Adipose tissue (tissue), 3 donors: ENCODE results near the gene DDC. TPM values are rescaled to one million over a fixed set of nuclear protein-coding genes. Genes with fewer than 3 reads are reported as not detected.

Source experiments
- H3K27ac ChIP-seq: one replicate; pipeline ENCODE4 v1.5.1; 2013; ENCODE audit warnings: low read depth, low read length
- WGBS, 3 donors: extraction: QIAGEN DNeasy Blood & Tissue Kit; methylation state at CpG; one replicate each; pipeline ENCODE4 v1.1.7; 2013; 5-methylcytosine and 5-hydroxymethylcytosine counted together
- polyA plus RNA-seq, 3 donors: library from polyadenylated mRNA; stranded (reverse); fragments of 200-250 nt; gene quantifications; one replicate each; pipeline ENCODE4 v1.2.3, GENCODE V29; 2013
- donor health status: healthy with polysubstance abuse.
- donor health status: Bipolar disorder and iron deficiency.
- donor health status: healthy.

Gene DDC
- polyA plus RNA-seq, 3 donors, result 0.13 to 3.4 (median 1.3) TPM

DNA sequence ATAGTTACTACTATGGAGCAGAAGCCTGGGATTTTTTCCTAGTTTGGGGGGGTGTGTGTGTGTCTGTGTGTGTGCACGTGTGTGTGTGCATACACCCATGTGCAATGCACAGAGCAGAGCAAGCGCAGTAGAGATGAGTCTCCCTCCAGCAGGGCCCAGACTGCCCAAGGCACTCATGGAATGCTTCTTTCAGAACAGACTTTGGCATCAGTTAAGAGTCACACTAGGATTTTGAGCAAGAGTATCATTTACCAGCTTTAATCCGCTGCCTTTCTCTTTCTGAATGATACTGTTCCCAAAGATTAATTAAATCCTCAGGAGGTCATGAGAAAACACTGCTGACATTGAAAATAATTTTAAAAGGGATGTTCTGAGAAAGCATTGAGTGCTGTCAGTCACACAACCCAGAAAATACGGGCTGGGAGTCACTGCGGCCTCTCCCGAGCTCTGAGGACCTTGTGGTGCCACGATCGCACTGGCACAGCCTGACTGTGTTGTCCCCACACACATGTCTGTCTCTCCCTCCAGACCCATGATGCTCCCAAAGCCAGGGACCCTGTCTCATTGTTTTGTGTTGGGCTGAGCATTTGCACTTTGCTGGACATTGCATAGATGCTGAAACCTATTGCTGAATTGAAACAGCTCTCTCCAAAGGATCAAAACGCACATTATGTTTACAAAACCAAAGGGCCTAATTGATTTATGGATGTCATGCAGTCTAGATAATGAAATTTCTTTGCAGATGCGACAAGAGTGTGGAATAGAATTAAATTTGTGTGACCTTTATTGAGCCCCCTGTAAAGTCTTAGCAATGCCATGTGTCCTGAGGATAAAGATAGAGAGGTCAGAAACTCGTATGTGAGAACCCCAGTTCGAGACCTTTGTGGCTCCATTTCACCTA lies 60.3 kb downstream of the DDC start:
- no peak overlapping the region for H3K27ac ChIP-seq
- 88 to 90% (median 88%) methylated on average over 12 of the region's 12 CpGs for WGBS, 3 donors

DNA sequence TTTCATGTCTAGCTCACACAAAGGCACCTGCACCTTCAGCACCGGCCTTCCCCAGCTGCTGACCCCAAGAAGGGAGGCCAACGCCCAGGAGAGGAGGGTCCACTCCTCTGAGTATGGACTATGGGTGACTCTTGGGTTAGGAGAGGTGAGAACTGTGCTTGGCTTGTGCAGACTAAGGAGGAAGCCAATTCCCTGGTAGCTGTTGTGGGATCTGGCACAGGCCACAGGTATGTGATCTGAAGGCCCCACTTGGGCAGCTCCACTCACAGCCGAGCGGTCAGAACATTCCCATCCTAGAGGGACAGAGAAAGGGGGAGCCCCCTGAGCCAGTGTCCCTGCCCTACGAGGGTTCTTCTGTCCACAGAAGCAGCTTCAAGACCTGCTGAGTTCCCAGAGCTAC lies 62.3 kb downstream of the DDC start:
- 79 to 92% (median 85%) methylated on average over 5 of the region's 5 CpGs for WGBS, 3 donors
- no peak overlapping the region for H3K27ac ChIP-seq

DNA sequence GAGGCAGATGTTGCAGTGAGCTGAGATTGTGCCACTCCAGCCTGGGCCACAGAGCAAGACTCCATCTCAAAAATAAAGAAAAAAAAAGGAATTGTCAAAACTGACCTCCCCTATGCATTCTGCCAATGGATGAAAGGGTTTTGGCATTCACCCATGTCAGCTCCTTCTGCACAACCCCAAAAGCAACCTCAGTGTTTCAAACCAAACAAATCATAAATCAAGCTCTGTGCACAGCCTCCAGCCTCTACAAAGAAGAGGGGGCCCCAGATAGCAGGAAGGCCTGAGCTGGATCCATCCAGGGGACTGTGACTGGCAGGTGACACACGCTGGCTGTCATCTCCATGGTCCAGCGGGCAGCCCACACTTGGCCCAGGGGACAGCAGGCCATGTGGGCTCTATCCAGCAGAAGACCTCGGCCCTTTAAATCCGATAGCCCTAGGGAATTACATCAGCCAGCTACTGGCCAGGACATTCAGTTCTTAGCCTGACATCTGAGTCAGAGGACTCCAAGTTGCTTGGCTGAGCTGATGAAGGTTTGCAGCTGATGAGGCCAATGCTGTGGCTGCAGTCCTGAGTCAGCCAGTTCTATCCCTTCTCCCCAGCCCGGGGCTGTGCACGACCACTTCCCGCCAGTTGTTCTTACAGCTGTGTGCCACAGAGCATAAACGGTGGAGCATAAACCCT lies 63.1 kb downstream of the DDC start:
- no peak overlapping the region for H3K27ac ChIP-seq
- 46 to 68% (median 49%) methylated on average over 8 of the region's 8 CpGs for WGBS, 3 donors

DNA sequence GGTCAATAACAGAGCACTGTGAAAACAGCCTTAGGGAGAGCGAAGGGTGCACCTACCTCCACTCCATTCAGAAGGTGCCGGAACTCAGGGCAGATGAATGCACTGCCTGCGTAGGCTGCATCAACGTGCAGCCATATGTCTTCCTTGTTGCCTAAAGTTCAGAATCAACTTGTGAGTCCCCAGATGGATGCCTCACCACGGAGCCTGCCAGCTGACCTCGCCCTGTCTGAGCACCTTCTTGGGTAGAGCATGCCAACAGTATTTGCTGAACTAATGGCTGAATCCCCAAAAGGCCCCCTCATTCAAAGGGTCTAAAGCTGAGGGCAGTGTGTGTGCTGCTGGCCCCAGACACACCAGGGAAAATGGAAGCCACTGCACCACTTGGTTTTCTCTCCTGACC lies 66.1 kb downstream of the DDC start:
- H3K27ac ChIP-seq, result no peak overlapping the region
- 94 to 98% (median 97%) methylated on average over 6 of the region's 6 CpGs for WGBS, 3 donors

DNA sequence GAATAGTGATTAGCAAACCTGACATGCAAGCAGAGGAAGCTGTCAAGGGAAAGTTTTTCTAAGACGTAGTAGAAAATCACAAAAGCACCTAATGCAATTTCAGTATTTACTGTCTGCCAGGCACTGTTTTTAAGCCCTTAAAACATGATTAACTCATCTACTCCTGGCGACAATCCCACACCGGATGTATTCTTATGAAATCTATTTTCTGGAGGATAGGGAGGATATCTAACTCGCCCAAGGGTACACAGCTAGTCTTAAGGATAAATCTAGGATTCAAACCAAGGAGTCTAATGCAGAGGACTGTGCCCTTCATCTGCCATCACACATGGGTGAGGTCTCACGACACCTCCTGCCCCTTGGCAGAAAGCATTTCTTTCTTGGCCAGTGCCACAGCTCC lies 67.2 kb downstream of the DDC start:
- H3K27ac ChIP-seq, result no peak overlapping the region
- WGBS, 3 donors, result 43 to 69% (median 46%) methylated on average over 5 of the region's 5 CpGs

DNA sequence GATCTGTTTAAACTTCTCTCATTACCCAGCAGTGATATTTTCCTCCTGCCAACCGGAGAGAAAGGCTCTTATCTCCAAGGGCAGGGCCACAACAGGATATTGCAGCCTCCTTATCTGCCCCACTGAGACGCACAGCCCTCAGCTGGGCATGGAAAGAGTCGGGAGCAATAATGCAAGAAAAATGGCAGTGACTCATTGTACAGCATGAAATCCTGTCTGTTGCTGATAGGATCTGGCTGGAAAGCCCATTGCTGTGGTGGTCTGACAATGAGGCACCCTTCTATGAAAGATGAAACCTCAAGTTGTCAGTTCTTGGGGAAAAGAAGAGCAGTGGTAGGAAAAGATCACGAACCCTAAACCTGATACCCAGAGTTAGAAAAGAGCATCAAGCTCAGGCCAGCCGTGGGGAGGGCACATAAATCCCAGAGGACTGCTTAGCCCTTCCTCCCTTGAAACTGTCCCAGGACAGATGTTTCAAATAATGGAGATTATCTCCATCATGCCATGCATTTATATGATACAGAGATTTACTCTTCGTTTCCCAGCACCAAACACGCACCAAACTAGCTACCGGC lies 68.0 kb downstream of the DDC start:
- H3K27ac ChIP-seq, result no peak overlapping the region
- WGBS, 3 donors, result 43 to 56% (median 55%) methylated on average over 8 of the region's 8 CpGs

DNA sequence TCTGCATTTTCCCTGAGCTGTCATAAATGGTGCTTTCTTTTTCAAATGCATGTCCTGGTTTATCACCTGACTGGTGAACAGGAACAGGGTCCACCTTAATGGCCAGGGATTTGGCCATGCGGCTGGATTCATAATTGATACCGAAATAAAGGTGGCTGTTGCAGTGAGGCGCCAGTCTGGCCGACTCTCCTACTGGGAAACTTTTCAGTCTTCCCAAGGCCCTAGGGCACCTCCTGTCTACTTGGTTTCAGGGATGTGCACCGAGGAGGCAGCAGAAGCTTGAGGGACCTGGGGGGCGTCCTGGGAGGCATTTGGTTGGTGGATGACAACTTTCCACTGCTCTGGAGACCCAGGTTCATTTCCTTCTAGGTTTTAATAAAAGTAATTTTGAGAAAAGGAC lies 68.6 kb downstream of the DDC start:
- no peak overlapping the region for H3K27ac ChIP-seq
- 63 to 81% (median 66%) methylated on average over 6 of the region's 6 CpGs for WGBS, 3 donors

DNA sequence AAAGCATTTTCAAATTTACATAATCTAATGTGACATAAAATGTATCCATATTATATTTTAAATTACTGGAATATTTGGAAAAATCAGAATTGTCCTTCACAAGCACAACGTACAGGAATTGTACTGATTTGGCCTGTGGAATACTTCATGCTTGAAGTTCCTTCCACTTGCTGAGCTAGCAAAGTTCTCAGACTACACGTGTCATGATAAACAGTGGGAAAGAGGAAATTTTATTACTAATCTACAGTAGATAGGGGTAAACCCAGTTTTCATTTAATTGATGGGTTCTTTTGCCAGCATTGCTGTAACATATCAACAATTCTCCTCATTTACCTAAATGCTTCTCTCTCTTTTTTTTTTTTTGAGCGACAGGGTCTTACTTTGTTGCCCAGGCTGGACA lies 69.5 kb downstream of the DDC start:
- WGBS, 3 donors, result 66 to 82% (median 68%) methylated on average over 3 of the region's 3 CpGs
- no peak overlapping the region for H3K27ac ChIP-seq

DNA sequence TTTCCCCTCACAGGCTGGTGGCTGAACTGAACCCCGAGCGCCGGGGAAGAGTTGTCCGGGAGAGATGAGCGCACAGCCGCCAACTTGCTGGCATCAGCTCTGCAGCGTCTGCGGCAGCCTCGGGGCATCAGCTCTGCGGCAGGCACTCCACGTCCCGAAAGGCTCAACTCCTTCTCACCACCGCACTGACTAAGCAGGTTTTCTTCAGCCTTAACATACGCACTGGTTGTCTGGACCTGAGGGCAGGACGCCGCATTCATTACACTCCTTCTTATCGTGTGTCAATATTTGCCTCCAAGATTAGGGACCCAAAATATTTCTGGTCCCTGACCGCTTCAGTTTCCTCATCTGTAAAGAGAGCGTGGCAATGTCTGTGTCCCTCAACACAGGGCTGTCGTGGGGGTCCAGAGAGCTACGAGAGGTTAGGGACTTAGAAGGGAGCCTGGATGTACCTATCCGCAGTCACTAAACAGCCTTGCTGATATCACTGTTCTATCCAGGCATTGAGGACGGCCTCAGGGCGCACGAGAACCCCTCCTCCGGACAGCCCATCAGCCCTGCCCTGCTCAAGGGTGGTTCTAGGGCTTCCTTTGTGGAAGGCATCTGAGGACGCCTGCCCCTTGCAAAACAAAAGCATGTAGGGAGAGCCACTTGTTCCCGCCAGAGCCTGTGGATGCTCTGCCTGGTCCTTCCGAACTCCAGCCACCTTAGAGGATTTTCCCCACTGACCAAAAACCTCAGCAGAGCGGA lies 72.3 kb downstream of the DDC start:
- H3K27ac ChIP-seq, result no peak overlapping the region
- WGBS, 3 donors, result 89 to 95% (median 94%) methylated on average over 30 of the region's 30 CpGs

DNA sequence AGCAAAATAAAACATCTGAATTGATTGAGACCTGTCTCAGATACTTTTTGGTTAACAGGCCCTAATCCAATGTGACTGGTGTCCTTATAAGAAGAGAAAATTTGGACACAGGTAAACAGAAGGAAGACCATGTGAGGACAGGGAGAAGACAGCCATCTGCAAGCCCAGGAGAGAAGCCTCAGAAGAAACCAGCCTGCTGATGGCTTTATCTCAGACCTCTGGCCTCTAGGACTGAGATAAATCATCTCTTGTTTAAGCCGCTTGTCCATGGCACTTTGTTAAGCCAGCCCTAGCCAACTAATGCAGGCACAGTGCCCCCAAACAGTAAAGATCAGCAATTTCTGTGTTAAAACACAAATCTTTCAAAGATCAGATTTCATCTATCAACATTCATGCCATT lies 73.3 kb downstream of the DDC start:
- 88 to 100% (median 91%) methylated on average over 1 of the region's 1 CpG for WGBS, 3 donors
- no peak overlapping the region for H3K27ac ChIP-seq

DNA sequence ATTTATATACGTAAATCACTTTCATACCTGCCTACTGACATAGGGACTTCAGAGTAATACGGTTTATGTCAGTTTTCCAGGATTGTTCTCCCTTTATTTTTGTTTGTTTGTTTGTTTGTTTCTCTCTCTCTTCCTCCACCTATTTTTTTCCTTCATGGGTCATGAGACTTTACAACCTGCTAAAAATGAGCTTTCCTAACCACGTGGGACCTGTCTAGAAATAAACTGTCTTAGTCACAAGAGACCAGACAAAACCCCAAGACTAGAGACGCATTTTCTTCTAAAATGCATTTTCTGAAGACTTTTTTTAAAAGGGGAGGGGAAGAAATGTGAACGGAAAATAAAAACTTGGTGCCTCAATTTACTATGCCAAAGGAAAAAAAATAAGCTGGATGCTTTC lies 74.0 kb downstream of the DDC start:
- no peak overlapping the region for H3K27ac ChIP-seq
- WGBS, 3 donors, result 64 to 84% (median 67%) methylated on average over 5 of the region's 5 CpGs

DNA sequence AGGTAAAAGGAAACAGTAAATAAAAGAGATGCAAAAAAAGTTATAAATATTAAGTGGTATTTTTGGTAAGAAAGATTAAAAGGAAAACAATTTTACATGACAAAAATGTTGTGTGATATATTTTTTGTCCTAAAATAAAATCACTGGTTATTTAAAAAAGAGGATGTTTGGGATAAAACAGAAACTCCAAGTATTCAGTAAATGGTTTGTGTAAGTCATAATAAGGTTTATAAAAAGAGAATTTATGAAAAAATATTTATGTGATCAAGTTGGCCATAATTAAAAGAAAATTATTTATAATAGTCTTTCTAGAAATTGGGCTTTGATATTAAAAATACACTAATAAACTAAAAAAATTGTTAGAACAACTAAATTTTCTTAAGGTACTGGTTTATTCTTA lies 76.8 kb downstream of the DDC start:
- H3K27ac ChIP-seq, result no peak overlapping the region

DNA sequence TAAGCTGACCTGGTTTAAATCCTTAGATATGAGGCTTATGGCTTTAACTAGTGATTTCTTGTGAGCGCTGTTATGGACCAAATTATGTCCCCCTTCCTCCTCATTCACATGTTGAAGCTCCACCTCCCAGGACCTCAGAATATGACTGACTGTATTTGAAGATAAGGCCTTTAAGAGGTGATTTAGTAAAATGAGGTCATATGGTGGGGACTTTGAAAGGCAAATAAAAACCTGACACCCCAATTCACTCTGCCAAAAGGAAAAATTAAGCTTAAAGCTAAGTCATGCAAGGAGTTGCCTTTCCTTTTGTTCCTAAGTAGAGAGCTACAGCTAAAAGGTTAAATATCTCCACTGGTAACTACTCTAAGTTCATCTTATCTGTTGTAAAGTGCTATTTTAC lies 78.7 kb downstream of the DDC start:
- WGBS, 3 donors, result 96 to 100% (median 96%) methylated on average over 1 of the region's 1 CpG
- no peak overlapping the region for H3K27ac ChIP-seq

DNA sequence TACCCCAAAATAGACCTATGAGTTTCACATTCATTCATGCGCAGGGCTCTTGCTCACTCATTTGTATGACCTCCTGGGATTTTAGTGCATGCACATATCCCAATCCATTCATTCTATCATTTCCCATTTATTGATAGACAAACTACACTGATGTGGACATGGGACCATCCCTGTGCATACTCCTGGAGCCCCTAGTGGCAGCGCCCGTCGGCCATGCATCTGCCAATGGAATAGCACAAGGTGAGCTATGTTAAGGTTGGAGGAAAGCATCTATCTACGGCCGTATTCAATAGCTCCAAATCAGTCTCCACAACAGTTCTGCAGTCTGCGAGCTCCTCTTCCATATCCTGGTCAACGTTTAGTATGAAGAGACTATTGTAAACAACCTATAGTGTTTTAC lies 83.3 kb downstream of the DDC start:
- H3K27ac ChIP-seq, result no peak overlapping the region
- 87 to 90% (median 87%) methylated on average over 8 of the region's 8 CpGs for WGBS, 3 donors

DNA sequence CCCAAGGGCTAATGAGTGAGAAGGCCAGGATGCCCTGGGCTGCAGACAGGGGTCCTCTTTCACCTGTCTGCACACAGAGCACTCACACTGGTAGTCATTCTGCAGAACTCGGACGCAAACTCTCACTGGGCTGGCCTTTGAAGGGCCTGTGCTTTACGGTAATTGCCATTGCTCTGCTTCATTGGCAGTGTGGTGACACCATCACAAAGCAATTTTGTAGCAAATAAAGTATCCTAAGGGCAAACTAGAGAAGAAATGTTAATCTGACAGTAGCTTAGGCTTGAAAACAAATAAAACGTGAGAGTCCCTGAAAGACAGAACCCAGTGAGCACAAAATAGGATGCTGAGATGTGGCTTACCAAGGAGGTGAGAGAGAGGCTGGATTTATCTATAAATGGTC lies 84.4 kb downstream of the DDC start:
- no peak overlapping the region for H3K27ac ChIP-seq
- WGBS, 3 donors, result 46 to 77% (median 47%) methylated on average over 4 of the region's 4 CpGs

DNA sequence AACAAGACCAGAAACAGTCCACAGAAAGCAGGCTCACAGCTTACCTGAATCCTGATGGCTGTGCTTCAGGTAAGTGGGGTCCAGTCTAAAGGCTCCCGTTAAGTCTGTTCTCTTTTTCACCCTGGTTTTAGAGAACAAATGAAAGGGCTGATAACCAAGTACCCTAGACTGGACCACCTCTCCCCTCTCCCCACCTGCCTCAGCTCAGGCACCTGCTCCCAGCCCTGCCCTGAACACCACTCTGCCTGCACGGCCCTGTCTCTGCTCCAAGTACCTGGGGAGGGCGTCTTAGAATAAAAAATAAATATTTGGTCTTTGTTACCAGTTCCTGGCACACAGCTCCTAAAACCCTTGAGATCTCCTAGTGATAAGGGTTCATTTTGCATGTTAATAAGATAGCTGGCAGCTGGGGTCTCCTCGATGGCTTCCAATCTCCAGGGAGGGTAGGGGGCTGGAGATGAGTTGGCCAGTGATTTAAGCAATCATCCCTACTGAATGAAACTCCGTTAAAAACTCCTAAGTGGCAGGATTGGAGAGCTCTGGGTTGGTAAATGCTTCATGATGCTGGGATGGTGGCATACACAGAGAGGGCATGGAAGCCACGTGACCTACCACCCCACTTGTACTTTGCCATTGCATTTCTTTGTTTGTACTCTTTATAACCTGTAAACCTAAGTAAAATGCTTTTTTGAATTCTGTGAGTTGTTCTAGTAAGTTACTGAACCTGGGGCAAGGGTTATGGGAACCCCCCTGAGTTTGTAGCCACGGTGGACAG lies 85.3 kb downstream of the DDC start:
- WGBS, 3 donors, result 73 to 82% (median 82%) methylated on average over 7 of the region's 7 CpGs
- H3K27ac ChIP-seq, result no peak overlapping the region

DNA sequence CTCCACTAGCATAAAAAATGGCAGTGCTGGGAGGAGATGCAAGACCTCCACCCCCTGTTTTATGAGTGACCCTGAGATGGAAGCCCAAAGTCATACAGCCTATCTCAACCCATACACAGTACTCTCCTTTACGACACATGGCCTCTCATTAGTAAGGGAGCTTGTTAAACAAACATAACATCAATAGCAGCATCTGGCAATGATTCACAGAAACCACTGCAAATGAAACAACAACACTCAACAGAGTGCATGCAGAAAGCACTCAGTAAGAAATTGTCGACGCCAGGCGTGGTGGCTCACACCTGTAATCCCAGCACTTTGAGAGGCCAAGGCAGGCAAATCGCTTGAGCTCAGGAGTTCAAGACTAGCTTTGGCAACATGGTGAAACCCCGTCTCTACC lies 87.6 kb downstream of the DDC start:
- no peak overlapping the region for H3K27ac ChIP-seq
- WGBS, 3 donors, result 77 to 85% (median 80%) methylated on average over 6 of the region's 6 CpGs

DNA sequence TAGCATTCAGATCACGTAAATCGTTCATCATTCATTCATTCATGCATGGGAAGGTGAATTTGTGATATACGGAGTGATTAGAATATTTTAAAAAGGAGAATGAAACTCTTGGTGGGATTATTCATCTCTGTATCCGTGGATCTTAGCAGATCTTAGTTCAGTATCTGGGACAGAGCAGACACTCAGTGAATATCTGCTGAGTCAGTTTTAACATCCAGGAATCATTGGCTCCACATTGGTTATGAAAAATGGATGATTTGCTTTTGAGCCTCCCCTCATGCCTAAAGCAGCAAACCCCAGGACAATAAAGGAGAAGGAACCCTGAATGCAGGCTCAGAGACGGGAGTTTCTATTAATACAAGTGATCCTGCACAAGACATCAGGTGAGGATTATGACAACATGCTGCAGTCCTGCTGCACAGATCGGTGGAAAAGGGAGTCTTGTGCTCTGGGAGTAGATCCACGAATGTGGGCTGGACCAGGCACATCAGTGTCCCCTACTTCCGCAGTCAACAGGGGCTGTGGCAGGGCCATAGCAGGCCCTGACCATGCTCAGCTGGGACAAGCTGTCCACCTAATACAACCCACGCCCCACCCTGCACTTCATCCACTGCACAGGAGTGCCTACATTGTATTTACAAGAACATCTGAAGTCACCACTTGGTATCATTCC lies 88.1 kb downstream of the DDC start:
- WGBS, 3 donors, result 92 to 97% (median 92%) methylated on average over 9 of the region's 9 CpGs
- H3K27ac ChIP-seq, result no peak overlapping the region
